Naive thymus-derived CD8-positive, alpha-beta T cell (primary cell): Measurements from ENCODE around the gene GBF1. TPM values are rescaled to one million over a fixed set of nuclear protein-coding genes. Genes with fewer than 3 reads are reported as not detected.
"Not testable (repeated sequence)": the region's sequence is repeated elsewhere in the genome, so short reads cannot be mapped to it uniquely, and the experiment has no call there.

Experiments used
- ATAC-seq, 2 donors: fragments of 150-1000 bp; cut with Tn5 transposase in 1 of 2; sonication (Bioruptor Pico), chemical (Tn5 transposase) in 1 of 2; 1 replicate in 1 of 2; 2 replicates in 1 of 2; pipeline ENCODE4 v1.10.0; 2021; ENCODE audit warnings: mild to moderate bottlenecking in 2 of 2, moderate library complexity in 2 of 2
- POLR2A ChIA-PET: fragments of 350-600 bp; sonication (Branson Sonifier 250); formaldehyde crosslinking; loops from one replicate; lab custom pipeline; 2021; ENCODE audit warnings: antibody characterized with exemption; lab: Charles Lee
- DNase-seq, 10 donors: peaks; one replicate each; pipeline versions ENCODE4 v3.0.0 to v3.0.0-alpha.2; 2020 to 2022
- H3K27ac Mint-ChIP-seq, 10 donors: one replicate each; pipeline ENCODE4 v1.8.0; 2020 to 2022; ENCODE audit warnings: mild to moderate bottlenecking in 10 of 10, mixed read lengths in 10 of 10, moderate library complexity in 4 of 10, inconsistent platforms in 1 of 10
- H3K27me3 Mint-ChIP-seq, 5 donors: one replicate each; pipeline ENCODE4 v1.8.0; 2021 to 2022; ENCODE audit warnings: mixed read lengths in 5 of 5
- H3K36me3 Mint-ChIP-seq, 3 donors: one replicate each; pipeline ENCODE4 v1.8.0; 2020 to 2022; ENCODE audit warnings: mixed read lengths in 3 of 3, mild to moderate bottlenecking in 2 of 3, inconsistent platforms in 1 of 3
- H3K4me1 Mint-ChIP-seq, 4 donors: one replicate each; pipeline ENCODE4 v1.8.0; 2021 to 2022; ENCODE audit warnings: mixed read lengths in 4 of 4
- H3K4me3 Mint-ChIP-seq, 10 donors: one replicate each; pipeline ENCODE4 v1.8.0; 2020 to 2022; ENCODE audit warnings: mild to moderate bottlenecking in 10 of 10, mixed read lengths in 10 of 10, moderate library complexity in 6 of 10, inconsistent platforms in 1 of 10
- H3K9me3 Mint-ChIP-seq, 9 donors: one replicate each; pipeline ENCODE4 v1.8.0; 2020 to 2022; ENCODE audit warnings: mixed read lengths in 9 of 9, mild to moderate bottlenecking in 3 of 9, inconsistent platforms in 1 of 9, moderate library complexity in 1 of 9
- polyA plus RNA-seq, 3 donors: library from polyadenylated mRNA; unstranded; fragments of 300-500 nt; fragmentation: Illumina TruSeq; gene quantifications; one replicate each; pipeline ENCODE4 v1.2.3, GENCODE V29; 2021
- total RNA-seq, 8 experiments: library from RNA in 2 of 8; stranded (reverse) in 2 of 8; gene quantifications; one replicate each; pipeline ENCODE4 v1.2.3 and lab custom pipeline; 2021 to 2026

Gene GBF1, protein sequence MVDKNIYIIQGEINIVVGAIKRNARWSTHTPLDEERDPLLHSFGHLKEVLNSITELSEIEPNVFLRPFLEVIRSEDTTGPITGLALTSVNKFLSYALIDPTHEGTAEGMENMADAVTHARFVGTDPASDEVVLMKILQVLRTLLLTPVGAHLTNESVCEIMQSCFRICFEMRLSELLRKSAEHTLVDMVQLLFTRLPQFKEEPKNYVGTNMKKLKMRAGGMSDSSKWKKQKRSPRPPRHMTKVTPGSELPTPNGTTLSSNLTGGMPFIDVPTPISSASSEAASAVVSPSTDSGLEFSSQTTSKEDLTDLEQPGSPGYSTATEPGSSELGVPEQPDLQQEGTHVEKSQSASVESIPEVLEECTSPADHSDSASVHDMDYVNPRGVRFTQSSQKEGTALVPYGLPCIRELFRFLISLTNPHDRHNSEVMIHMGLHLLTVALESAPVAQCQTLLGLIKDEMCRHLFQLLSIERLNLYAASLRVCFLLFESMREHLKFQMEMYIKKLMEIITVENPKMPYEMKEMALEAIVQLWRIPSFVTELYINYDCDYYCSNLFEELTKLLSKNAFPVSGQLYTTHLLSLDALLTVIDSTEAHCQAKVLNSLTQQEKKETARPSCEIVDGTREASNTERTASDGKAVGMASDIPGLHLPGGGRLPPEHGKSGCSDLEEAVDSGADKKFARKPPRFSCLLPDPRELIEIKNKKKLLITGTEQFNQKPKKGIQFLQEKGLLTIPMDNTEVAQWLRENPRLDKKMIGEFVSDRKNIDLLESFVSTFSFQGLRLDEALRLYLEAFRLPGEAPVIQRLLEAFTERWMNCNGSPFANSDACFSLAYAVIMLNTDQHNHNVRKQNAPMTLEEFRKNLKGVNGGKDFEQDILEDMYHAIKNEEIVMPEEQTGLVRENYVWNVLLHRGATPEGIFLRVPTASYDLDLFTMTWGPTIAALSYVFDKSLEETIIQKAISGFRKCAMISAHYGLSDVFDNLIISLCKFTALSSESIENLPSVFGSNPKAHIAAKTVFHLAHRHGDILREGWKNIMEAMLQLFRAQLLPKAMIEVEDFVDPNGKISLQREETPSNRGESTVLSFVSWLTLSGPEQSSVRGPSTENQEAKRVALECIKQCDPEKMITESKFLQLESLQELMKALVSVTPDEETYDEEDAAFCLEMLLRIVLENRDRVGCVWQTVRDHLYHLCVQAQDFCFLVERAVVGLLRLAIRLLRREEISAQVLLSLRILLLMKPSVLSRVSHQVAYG (N-terminal part only)
- total RNA-seq: 10 to 100 TPM; 36.9 to 41.0 TPM
- polyA plus RNA-seq: 10 to 100 TPM in 2 of 3 donors, 1 to 10 TPM in 1; 6.3 to 17.1 (median 10.7) TPM
- 94.5 to 162 (median 117) reads per million in 6 experiments for total RNA-seq (lab: John Stamatoyannopoulos, UW)

DNA sequence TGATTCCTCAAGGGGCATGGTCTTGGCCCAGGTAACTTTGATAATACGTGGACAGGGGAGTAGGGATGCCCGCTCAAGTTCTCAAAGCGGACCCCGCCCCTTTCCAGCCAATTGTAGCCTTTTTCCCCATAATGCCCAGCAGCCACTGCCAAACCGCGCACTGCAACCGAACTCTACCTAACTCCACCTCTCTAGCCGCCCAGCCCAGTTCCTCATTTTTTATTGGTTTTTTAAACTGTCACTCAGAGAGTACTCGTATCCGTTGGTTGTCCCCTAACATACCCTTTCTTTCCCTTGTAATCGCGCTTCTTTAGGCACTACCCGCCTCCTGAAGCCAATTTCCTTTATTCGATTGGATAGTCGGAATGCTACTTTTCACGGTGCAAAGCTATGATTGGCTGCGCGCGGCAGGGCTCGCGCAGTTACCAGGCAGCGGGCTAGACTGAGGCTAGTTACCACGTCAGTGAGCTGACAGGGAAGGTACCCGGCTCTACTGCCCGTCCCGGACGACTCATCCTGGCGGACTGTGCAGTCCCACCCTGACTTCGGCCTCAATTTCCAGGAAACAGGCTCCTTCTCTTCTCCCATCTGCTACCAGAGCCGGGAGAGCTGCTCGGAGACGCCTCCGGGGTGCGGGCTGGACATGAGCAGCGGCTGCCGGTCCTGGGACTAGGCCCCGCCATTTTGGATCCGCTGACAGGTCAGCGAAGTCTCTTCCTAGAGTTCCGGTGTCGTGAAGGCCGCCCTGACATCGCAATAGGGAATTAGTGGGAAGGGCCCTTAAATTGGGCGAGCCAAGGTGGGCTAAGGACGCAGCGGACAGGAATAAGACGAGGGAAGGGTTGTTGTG, at the start of gene GBF1:
GBF1 (plus strand) TSS at position 451 of the 850 bp plus-strand sequence. CDS start 13,407 bp downstream, outside the sequence.
- Mint-ChIP-seq H3K4me3 (peak within 1 kb of the TSS; percentile 88 to 99 (median 98)), H3K27me3 (peaks cover 13 to 34% (median 20%) of the 10 kb centered on the region in 5 donors), H3K9me3 (no peaks in the 10 kb centered on the region), H3K36me3 (peaks cover 0 to 16% (median 5%) of the 10 kb centered on the region in 3 donors), H3K4me1 (peaks cover 21 to 65% (median 57%) of the 10 kb centered on the region in 4 donors), H3K27ac (peak within 1 kb of the TSS; percentile 89 to 99 (median 96))
- ATAC-seq (peak; percentile 91), DNase-seq (peak; percentile 73 to 97 (median 90))
- POLR2A ChIA-PET: interaction anchor here (0.5 to 2.5 kb wide), 12 partner anchors 12 to 401 kb away, joined by 3 to 7 read pairs (median 4); partner anchors contain the start of genes ELOVL3 and NFKB2

DNA sequence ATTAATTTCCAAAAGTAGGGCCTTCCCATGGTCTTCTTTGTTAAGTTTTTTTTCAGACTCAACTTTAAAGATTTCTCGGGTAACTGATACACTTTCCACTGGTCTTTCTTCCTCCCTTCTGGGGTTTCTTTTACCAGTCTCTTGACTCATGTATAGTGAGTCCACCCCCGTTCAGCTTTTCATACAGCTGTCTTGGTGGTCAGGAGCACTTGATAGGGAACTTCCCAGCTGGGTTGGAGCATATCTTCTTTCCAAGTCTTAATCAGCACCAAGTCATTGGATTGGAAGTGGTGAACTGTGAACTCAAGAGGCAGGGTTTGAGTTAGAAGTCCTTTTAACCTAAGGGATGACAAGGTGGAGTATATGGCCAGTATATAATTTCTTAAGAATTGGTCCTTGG, 48.4 kb upstream of the GBF1 start:
- POLR2A ChIA-PET: no interaction called here
- Mint-ChIP-seq H3K9me3 (peaks cover 0 to 8% (median 3%) of the 10 kb centered on the region in 9 donors), H3K36me3 (peaks cover 0 to 3% (median 0%) of the 10 kb centered on the region in 3 donors), H3K4me1 (no peaks in the 10 kb centered on the region), H3K27me3 (peaks cover 0 to 8% (median 6%) of the 10 kb centered on the region in 5 donors), H3K27ac (no peak overlapping the region), H3K4me3 (no peak overlapping the region)
- ATAC-seq: no peak
- DNase-seq: no peak

DNA sequence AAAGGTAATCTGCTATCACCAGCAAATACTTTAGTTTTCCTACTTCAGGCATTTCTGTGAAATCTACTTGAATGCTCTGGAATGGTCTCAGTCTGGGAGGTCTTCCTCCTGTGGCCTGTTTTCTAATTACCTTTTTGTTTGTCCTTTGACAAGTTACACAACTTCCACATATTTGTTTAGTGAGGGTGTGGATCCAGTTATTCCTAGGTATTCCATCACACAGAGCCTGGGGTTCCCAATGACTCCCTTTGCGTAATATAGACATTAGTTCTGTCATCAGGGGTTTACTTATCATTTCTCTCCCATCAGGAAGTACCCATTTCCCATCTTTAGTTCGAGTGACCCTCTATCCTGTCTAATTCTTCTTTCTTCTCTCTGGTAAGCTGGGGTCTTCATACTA, 47.3 kb upstream of the GBF1 start:
- H3K36me3 Mint-ChIP-seq: no peaks in the 10 kb centered on the region
- H3K9me3 Mint-ChIP-seq: peaks cover 0 to 5% (median 0%) of the 10 kb centered on the region in 9 donors
- ATAC-seq (no peak), DNase-seq (no peak)
- POLR2A ChIA-PET: no interaction called here
- H3K4me1 Mint-ChIP-seq: peaks cover 0 to 5% (median 0%) of the 10 kb centered on the region in 4 donors
- H3K27ac Mint-ChIP-seq: no peak overlapping the region
- peaks cover 3 to 19% (median 10%) of the 10 kb centered on the region in 5 donors for H3K27me3 Mint-ChIP-seq
- no peak overlapping the region for H3K4me3 Mint-ChIP-seq

DNA sequence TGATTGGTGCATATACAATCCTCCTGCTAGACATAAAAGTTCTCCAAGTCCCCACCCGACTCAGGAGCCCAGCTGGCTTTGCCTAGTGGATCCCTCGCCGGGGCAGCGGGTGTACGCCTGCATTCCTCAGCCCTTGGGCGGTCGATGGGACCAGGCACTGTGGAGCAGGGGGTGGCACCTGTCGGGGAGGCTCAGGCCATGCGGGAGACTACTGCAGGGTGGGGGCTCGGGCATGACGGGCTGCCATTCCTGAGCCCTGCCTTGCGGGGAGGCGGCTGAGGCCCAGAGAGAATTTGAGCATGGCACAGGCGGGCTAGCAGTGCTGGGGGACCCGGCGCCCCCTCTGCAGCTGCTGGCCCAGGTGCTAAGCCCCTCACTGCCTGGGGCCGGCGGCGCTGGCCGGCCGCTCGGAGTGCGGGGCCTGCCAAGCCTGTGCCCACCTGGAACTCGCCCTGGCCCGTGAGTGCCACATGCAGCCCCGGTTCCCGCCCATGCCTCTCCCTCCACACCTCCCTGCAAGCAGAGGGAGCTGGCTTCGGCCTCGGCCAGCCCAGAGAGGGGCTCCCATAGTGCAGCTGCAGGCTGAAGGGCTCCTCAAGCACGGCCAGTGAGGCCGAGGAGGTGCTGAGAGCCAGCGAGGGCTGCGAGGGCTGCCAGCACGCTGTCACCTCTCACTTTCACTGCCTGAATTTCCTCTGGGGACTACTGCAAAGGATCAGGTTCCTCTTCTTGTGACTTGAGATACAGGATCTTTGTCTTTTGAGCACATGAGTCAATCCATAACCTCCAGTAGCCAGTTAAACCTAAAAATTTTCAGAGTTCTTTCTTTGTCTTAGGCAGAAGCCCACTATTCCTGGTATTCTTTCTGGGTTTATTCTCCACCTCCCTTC, 44.3 kb upstream of the GBF1 start:
- POLR2A ChIA-PET: interaction anchor here (0.7 kb wide), 1 partner anchor 65 kb away, joined by 3 read pairs; no protein-coding TSS in a partner anchor
- DNase-seq: no peak

DNA sequence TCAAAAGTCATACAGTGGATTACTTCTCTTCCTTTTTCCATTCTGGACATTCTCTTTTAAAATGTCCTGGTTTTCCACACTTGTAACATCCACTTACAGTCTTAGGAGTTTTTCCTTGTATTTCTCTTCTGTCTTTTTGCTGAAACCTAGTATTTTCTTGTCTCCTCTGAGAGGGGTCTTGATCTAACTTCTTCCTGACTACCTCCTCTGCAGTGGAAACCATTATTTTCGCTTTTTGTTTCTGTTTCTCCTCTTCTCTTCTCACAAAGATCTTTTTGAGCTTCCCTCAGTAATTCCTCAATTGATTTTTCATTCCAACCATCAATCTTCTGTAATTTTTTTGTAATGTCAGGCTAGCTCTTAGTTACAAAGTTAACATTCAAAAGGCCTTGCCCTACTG, 42.9 kb upstream of the GBF1 start:
- H3K27me3 Mint-ChIP-seq: peaks cover 5 to 27% (median 13%) of the 10 kb centered on the region in 5 donors
- peaks cover 4 to 12% (median 8%) of the 10 kb centered on the region in 3 donors for H3K36me3 Mint-ChIP-seq
- ATAC-seq: no peak
- H3K9me3 Mint-ChIP-seq: peaks cover 0 to 15% (median 5%) of the 10 kb centered on the region in 9 donors
- H3K27ac Mint-ChIP-seq: peak overlapping the region in 1 of 10 donors; percentile 3
- H3K4me3 Mint-ChIP-seq: no peak overlapping the region
- peaks cover 0 to 5% (median 0%) of the 10 kb centered on the region in 4 donors for H3K4me1 Mint-ChIP-seq
- POLR2A ChIA-PET: no interaction called here
- DNase-seq: no peak

More for the DNA sequence above, 44.3 kb upstream of the GBF1 start:
- Mint-ChIP-seq H3K4me1 (peaks cover 0 to 5% (median 0%) of the 10 kb centered on the region in 4 donors), H3K4me3 (no peak overlapping the region), H3K36me3 (peaks cover 4 to 12% (median 8%) of the 10 kb centered on the region in 3 donors), H3K27ac (no peak overlapping the region), H3K9me3 (peaks cover 0 to 15% (median 5%) of the 10 kb centered on the region in 9 donors), H3K27me3 (peaks cover 5 to 27% (median 13%) of the 10 kb centered on the region in 5 donors)
- ATAC-seq: no peak

DNA sequence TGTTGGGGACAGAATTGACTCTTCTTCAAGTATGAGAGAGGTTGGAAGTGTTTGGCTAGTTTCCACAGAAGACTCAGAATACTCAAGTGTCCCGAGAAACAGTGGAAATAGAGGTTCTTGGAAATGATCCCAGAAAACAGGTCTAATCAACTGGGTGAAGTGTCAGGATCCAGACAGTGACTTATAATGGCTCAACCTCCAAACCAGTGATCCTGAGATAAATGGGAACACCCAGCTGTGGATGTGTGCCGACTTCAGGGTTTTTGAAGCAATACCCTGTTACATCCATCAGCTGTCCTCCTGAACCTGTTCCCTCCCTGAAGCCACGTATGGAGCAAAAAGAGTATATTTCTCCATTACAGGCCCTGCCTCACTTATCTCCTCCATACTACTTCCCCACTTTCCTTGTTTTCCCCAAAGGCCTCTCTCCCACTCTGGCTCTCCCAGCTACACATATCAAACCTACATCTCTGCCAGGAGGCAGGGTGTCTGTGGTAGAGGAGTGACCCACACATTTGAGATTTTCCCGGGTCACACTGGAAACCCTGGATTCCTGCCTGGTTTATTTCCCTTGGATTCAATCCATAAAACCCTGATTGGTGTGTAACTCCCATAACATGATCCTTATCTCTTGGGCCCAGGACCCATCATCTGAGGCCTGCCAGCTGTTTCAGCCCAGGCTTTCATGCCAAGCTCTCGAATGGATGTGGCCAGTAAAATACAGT, 36.9 kb upstream of the GBF1 start:
- Mint-ChIP-seq H3K27me3 (peaks cover 2 to 4% (median 2%) of the 10 kb centered on the region in 5 donors), H3K27ac (no peak overlapping the region), H3K36me3 (peaks cover 4 to 9% (median 6%) of the 10 kb centered on the region in 3 donors), H3K4me1 (peaks cover 0 to 3% (median 0%) of the 10 kb centered on the region in 4 donors), H3K4me3 (no peak overlapping the region), H3K9me3 (peaks cover 0 to 15% (median 4%) of the 10 kb centered on the region in 9 donors)
- no peak for DNase-seq
- POLR2A ChIA-PET: no interaction called here
- no peak for ATAC-seq

DNA sequence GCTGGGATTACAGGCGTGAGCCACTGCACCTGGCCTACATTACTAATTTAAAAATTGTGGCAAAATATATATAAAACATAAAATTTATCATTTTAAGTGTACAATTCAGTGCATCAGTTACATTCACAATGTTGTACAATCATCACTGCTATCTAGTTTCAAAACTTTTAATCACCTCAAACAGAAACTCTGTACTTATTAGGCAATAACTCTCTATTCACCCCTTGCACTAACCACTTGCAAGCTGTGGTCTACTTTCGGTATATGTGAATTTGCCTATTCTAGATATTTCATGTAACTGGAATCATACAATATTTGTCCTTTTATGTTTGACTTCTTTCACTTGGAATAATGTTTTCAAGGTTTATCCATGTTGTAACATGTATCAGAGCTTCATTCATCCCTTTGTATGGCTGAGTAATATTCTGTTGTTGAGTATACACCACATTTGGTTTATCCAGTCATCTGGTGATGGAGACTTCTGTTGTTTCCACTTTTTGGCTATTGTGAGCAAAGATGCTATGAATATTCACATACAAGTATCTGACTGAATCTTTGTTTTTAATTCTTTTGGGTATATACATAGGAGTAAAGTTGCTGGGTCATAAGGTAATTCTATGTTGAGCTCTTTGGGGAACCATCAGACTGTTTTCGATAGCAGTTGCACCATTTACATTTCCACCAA, 33.6 kb upstream of the GBF1 start:
- POLR2A ChIA-PET: no interaction called here
- Mint-ChIP-seq H3K4me1 (peaks cover 0 to 5% (median 0%) of the 10 kb centered on the region in 4 donors), H3K27me3 (peaks cover 0 to 2% (median 0%) of the 10 kb centered on the region in 5 donors), H3K36me3 (no peaks in the 10 kb centered on the region), H3K9me3 (no peaks in the 10 kb centered on the region), H3K27ac (no peak overlapping the region), H3K4me3 (no peak overlapping the region)
- ATAC-seq: no peak
- DNase-seq: no peak

DNA sequence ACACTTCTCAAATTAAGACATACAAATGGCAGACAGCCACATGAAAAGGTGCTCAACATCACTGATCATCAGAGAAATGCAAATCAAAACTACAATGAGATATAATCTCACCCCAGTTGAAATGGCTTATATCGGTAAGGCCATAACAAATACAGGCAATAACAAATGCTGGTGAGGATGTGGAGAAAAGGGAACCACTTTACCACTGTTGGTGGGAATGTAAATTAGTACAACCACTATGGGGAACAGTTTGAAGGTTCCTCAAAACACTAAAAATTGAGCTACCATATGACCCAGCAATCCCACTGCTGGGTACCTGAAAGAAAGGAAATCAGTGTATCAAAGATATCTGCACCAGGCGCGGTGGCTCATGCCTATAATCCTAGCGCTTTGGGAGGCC, 31.7 kb upstream of the GBF1 start:
- ATAC-seq, H3K27ac Mint-ChIP-seq, DNase-seq, H3K9me3 Mint-ChIP-seq, H3K4me3 Mint-ChIP-seq, H3K27me3 Mint-ChIP-seq, H3K4me1 Mint-ChIP-seq, POLR2A ChIA-PET, H3K36me3 Mint-ChIP-seq: not testable (repeated sequence)

DNA sequence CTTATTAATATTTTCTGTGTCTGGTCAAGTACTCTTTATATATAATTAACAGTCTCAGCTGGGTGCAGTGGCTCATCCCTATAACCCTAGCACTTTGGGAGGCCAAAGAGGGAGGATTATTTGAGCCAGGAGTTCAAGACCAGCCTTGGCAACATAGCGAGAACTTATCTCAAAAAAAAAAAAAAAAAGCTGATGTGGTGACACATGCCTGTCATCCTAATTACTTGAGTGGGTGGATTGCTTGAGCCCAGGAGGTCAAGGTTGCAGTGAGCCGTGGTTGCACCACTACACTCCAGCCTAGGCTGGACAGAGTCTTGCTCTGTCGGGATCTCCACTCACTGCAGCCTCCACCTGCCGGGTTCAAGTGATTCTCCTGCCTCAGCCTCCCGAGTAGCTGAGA, 26.0 kb upstream of the GBF1 start:
- POLR2A ChIA-PET: interaction anchor here (0.6 kb wide), 1 partner anchor 140 kb away, joined by 4 read pairs; no protein-coding TSS in a partner anchor
- no peaks in the 10 kb centered on the region for H3K4me1 Mint-ChIP-seq
- H3K4me3 Mint-ChIP-seq: no peak overlapping the region
- H3K9me3 Mint-ChIP-seq: no peaks in the 10 kb centered on the region
- H3K27ac Mint-ChIP-seq: no peak overlapping the region
- ATAC-seq: no peak
- DNase-seq: peak in 1 of 10 donors; percentile 23
- H3K36me3 Mint-ChIP-seq: no peaks in the 10 kb centered on the region
- peaks cover 0 to 8% (median 4%) of the 10 kb centered on the region in 5 donors for H3K27me3 Mint-ChIP-seq
